Activated CD8-positive, alpha-beta memory T cell treated with anti-CD3 and anti-CD28 coated beads for 36 hours (primary cell): ENCODE measurements around the gene PSPH. TPM values are rescaled to one million over a fixed set of nuclear protein-coding genes. Genes with fewer than 3 reads are reported as not detected.
"Not testable (repeated sequence)": the region's sequence is repeated elsewhere in the genome, so short reads cannot be mapped to it uniquely, and the experiment has no call there.

Experiments used
- CTCF ChIA-PET: fragments of 350-600 bp; sonication (Branson Sonifier 250); formaldehyde crosslinking; loops from one replicate; lab custom pipeline; 2021; ENCODE audit warnings: antibody characterized with exemption; lab: Charles Lee
- POLR2A ChIA-PET: fragments of 350-600 bp; sonication (Branson Sonifier 250); formaldehyde crosslinking; loops from one replicate; lab custom pipeline; 2021; ENCODE audit warnings: antibody characterized with exemption; lab: Charles Lee
- total RNA-seq, 2 experiments: library from RNA; stranded (reverse); gene quantifications; one replicate each; pipeline ENCODE4 v1.2.3, GENCODE V29; 2021

Gene PSPH
- total RNA-seq = 10 to 100 TPM; 36.6 to 39.5 TPM

DNA sequence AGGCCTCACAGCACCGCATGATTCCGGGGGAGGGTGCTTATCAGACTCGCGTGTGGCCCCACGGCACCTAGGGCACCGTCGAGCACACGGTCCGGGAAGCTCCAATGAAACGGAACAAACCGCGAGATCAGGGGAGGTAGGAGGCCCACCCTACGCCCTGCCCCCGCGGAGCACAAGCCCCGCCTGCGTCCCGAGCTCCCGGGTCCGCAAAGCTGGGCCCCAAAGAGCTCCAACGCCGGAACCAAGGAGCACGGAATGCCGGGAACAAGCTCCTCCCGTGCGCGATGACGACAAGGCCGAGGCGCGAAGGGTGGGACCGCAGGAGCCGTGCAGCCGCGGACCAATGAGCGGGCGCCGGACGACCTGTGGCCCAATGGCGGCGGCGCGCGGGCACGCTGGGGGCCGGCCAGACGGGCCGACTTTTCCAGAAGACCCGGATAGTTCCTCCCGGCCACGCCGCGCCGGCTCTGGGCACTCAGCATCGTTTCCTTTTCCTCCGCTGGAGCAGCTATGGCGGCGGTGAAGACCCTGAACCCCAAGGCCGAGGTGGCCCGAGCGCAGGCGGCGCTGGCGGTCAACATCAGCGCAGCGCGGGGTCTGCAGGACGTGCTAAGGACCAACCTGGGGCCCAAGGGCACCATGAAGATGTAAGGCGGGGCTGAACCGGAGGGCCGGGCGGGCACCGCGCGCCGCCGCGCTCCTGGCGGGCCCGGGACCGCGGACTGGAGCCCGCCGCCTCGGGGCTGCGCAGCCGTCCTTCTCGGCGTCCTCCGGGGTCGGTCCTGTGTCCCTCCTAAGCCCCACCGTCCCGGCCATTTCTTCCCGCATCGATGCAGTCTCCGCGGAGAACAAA, at the start of gene PSPH, which contains the start of gene CCT6A:
TSS of gene PSPH (minus strand) at position 106 of the 853 bp plus-strand sequence. CDS start 30,232 bp downstream, outside the sequence.
TSS of gene CCT6A (plus strand) at position 427 of the 853 bp plus-strand sequence. CDS start at position 511, 84 bp downstream.
- CTCF ChIA-PET = interaction anchor here (1.0 to 1.2 kb wide), 3 partner anchors 9 to 15 kb away, joined by 3 to 4 read pairs (median 3); partner anchors contain the start of gene SUMF2
- POLR2A ChIA-PET = interaction anchor here (0.9 to 1.9 kb wide), 8 partner anchors 8 to 54 kb away, joined by 3 to 24 read pairs (median 4); partner anchors contain the start of genes CHCHD2 and SUMF2

DNA sequence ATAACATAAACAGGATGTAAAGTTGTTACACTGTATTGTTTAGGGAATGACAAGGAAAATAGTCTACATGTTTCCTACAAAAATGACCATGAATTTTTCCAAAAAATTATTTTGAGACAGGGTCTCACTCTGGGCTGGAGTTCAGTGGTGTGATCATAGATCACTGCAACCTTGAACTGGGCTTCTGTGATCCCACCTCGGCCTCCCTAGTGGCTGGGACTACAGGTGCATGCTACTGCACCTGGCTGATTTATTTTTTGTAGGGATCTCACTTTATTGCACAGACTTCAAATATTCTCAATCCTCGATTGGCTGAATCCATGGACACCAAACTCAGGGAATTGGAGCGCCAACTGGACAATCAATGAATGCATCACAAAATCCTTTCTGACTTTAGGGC, 48.4 kb upstream of the PSPH start:
- ChIA-PET CTCF (no interaction called here), POLR2A (interaction anchor here (0.6 to 0.7 kb wide), 2 partner anchors 12 to 1450 kb away, joined by 6 to 9 read pairs; no protein-coding TSS in a partner anchor)

DNA sequence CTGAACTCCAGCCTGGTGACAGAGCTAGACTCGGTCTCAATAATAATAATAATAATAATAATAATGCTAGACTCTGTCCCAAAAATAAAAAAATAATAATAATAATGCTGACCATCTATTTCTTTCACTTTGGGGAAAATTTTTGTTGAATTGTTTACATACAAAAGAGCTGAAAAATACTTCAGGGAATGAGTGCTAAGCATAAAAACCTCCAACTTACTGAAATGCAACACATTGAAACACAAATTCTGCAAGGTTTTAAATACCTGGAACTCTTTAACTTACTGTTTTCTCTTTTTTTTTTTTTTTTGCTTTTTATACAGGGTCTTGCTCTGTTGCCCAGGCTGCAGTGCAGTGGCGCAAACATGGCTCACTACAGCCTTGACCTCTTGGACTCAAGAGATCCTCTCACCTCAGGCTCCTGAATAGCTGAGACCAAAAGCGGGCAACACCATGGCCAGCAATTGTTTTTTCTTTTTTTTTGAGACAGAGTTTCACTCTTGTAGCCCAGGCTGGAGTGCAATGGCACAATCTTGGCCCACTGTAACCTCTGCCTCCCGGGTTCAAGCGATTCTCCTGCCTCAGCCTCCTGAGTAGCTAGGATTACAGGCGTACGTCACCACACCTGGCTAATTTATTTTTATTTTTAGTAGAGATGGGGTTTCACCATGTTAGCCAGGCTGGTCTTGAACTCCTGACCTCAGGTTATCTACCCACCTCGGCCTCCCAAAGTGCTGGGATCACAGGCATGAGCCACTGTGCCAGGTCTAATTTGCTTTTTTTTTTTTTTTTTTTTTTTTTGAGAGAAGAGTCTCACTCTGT, 47.2 kb upstream of the PSPH start:
- POLR2A ChIA-PET = interaction anchor here (0.7 to 1.0 kb wide), 3 partner anchors 19 to 655 kb away, joined by 3 to 8 read pairs (median 4); no protein-coding TSS in a partner anchor
- CTCF ChIA-PET = not testable (repeated sequence)

DNA sequence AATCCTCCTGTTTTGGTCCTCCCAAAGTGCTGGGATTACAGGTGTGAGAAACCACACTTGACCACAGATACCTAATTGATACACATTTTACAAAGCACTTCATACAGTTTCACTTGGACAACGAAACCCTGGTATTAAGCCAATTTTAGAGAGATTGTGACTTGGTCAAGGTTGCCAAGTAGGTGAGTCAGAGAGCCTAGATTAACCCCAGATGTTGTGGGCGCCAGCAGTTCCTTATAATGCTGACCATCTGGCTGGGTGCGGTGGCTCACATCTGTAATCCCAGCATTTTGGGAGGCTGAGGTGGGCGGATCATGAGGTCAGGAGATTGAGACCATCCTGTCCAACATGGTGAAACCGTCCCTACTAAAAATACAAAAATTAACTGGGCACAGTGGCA, 46.5 kb upstream of the PSPH start:
- POLR2A ChIA-PET = no interaction called here
- CTCF ChIA-PET = no interaction called here

DNA sequence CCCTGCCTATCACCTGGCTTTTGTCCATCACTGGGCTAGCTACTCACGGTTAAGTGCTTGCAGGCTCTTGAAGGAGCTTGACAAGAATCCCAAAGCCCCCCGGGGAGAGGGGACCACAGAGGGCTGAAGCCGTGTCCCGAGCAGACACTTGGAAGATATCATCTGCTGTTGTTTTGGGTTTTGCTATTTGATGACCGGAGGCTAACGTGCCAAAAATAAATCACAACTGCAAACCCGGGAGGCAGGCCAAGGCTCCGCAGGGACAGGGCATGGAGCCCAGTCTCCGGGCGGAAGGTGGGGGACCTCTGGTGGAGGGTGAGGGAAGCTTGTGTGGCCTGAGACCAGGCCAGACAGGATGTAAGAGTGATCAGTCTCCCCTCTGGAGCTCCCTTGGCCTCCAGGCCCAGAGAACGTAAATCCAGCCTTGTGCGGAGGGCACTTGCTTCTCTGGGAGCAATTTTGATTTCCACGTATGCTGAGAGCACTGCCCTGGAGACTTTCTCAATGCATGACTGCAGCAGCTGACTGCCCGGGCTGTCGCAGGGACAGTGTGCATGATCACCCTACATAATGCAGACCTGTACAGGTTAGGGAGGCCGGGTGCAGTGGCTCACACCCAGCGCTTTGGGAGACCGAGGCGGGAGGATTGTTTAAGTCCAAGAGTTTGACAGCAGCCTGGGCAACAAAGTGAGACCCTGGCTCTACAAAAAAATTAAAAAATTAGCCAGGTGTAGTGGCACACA, 41.7 kb upstream of the PSPH start, which contains the start of gene PHKG1:
TSS of gene PHKG1 (minus strand) at position 164 of the 743 bp plus-strand sequence. CDS start 4,011 bp downstream, outside the sequence.
- ChIA-PET CTCF (interaction anchor here (2.5 kb wide), 1 partner anchor 19 kb away, joined by 7 read pairs; no protein-coding TSS in a partner anchor), POLR2A (no interaction called here)

DNA sequence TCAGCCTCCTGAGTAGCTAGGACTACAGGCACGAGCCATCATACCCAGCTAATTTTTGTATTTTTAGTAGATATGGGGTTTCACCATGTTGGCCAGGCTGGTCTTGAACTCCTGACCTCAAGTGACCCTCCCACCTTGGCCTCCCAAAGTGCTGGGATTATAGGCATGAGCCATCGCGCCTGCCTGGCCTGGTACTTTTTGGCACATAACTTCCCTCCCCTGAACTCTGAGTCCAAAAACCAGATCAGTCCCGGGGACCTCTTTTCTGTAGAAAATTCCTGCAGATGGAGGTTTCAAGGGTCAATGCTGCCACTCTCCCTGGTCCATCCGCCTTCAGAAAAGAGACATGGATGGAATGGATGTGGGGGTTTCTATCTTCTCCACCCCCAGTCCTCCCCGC, 41.1 kb upstream of the PSPH start:
- POLR2A ChIA-PET = not testable (repeated sequence)
- CTCF ChIA-PET = interaction anchor here (2.5 kb wide), 1 partner anchor 18 kb away, joined by 7 read pairs; no protein-coding TSS in a partner anchor

DNA sequence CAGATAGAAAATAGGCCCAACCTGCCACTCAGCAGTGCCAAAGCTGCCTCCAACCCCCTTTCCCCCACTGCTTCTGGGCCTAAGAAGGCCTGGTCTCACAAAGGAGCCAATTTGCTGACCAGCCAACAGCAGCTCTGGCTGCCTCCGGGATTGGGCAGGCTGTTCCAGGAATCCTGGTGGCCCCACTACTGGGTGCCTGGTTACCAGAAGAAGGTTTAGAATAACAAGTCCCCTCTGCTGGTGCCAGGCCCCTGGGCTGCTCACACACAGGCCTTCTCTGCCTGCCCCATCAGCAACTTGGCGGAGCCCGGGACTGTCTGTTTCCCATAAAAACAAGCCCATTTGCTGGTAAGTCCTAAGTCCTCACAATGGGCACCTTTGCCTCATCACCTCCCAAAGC, 40.3 kb upstream of the PSPH start:
- ChIA-PET CTCF (interaction anchor here (2.5 kb wide), 1 partner anchor 17 kb away, joined by 7 read pairs; no protein-coding TSS in a partner anchor), POLR2A (no interaction called here)

DNA sequence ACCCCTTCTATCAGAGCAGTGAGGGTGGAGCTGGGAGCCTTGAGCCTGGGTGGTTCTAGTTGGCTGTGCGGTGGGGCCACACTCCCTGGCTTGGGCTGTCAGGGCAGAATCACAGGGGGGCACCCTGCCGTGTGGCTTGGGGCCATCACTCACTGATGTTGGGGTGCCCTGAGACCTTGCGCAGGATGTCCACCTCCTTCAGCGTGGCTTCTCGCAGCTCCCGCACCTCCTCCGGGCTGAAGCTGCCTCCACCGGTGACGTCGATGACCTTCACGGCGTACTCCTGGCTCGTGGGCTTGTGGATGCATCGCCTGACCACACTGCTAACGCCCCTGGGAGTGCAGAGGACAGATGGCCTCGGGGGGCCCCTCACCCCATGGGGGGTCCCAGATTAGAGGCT, 36.2 kb upstream of the PSPH start:
- CTCF ChIA-PET = no interaction called here
- POLR2A ChIA-PET = interaction anchor here (0.6 kb wide), 1 partner anchor 19 kb away, joined by 3 read pairs; the partner anchor contains the start of gene CHCHD2

DNA sequence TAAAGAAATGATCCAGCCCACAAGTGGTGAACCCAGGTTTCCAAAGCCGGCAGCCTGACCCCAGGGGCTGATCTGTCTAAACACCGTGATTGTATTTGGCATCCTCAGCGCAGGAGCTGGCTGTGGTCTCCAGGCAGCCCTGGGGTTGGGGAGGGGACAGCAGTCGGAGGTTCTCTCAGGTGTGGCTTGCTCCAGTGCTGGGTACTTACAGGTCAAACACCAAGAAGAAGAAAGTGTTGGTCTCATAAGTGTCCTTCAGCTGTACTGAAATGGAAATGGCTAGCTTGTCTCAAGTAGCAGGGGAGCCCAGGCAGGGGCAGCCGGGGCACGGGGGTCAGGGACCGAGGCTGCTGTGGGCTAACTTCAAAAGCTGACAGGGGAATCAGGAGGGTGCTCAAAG, 35.5 kb upstream of the PSPH start:
- POLR2A ChIA-PET = interaction anchor here (0.6 kb wide), 1 partner anchor 20 kb away, joined by 3 read pairs; the partner anchor contains the start of gene CHCHD2

DNA sequence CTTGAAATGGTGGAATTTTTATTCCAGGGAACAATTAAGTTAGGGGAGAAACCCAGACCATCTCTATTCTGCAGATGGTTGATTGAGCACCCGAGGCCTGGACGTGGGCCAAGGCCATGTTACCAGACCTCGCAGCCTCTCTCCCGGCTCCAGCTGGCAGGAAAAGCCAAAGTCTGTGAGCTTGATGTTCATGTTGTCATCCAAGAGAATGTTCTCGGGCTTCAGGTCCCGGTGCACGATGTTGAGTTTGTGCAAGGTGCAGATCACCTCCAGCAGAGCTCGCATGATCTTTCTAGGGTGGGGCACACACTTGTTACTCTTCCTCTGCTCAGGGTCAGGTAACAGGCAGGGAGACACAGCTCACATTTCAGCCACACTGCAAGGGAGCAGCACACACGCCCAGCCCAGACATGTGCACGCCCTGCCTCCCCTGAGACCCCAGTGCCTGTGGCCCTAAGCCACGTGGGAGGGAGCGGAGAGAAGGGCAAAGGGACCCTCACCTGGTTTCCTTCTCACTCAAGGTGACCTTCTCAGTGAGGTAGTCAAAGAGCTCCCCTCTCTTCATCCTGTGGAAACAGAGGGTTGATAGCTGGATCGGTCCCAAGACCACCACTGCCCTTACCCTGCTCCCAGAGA, 32.0 kb upstream of the PSPH start:
- ChIA-PET CTCF (interaction anchor here (1.2 kb wide), 1 partner anchor 8 kb away, joined by 4 read pairs; no protein-coding TSS in a partner anchor), POLR2A (no interaction called here)

More for the DNA sequence above, 35.5 kb upstream of the PSPH start:
- CTCF ChIA-PET = no interaction called here

DNA sequence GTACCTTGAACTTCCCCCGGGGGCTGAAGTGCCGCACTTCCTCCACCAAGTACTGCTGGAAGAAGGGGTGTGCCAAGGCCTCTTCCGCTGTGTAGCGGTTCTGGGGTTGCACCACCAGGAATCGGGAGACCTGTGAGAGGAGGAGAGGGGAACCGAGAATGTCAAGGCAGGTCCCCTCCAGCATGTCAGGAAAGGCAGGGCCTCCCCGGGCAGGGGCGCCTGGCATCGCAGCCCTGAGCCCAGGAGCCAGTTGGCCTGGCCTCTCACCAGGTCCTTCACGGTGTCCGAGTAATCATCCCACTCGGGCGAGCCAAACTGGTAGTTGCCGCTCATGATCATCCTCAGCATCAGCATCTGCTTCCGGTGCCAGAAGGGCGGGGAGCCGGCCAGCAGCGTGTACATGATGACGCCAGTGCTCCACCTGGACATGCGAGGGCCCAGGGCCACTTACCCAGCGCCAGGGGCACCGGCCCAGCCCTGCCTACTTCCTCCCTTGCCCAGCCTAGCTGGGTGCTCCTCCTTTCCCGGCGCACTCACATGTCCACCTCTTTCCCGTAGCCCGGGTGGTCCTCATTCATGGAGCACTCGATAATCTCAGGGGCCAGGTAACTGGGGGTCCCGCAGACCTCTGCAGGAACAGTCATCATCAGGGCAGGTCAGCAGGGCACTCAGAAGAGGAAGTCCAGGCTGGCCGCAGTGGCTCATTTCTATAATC, 30.5 kb upstream of the PSPH start:
- POLR2A ChIA-PET = no interaction called here

DNA sequence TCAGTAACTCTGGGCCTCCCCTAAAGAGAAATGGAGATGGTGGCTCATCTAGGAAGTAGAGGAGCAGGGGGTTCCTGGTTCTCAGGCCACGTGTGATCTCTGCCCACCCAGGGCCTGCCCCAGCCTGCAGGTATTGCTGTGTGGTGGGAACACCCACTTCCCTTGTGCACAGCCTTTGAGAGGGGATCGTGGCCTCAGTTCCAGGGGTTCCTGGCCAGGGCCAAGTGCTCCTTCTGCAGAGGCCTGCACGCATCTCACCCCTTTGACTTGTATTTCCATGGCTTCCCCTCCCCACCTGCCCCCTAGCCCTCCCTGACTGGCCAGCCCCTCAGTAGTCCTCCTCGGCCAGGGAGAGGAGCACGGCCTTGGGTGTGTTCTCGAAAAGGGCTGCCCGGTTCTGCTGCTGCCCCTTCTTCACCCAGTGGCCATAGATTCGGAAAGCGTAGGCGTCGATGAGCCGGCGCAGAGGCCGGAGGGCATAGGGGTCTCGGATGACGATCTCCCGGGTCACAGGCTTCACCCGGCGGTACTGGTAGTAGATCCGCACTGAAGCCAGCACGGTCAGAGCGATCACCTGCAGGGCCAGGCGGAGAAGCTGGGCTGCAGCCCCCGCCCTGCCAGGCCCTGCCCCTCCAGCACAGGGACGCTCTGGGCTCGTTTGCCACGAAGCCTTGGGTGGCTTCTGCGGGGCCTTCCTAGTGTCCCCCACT, 29.6 kb upstream of the PSPH start:
- POLR2A ChIA-PET, CTCF ChIA-PET: not testable (repeated sequence)

More for the DNA sequence above, 30.5 kb upstream of the PSPH start:
- CTCF ChIA-PET = no interaction called here

DNA sequence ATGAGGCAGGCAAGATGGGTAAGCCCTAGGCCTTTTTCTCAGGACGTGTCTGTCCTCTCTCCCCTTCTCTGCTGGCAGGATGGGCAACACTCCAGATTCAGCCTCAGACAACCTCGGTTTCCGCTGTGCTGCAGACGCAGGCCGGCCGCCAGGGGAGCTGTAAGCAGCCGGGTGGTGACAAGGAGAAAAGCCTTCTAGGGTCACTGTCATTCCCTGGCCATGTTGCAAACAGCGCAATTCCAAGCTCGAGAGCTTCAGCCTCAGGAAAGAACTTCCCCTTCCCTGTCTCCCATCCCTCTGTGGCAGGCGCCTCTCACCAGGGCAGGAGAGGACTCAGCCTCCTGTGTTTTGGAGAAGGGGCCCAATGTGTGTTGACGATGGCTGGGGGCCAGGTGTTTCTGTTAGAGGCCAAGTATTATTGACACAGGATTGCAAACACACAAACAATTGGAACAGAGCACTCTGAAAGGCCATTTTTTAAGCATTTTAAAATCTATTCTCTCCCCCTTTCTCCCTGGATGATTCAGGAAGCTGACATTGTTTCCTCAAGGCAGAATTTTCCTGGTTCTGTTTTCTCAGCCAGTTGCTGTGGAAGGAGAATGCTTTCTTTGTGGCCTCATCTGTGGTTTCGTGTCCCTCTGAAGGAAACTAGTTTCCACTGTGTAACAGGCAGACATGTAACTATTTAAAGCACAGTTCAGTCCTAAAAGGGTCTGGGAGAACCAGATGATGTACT, 28.4 kb upstream of the PSPH start:
- POLR2A ChIA-PET = no interaction called here

DNA sequence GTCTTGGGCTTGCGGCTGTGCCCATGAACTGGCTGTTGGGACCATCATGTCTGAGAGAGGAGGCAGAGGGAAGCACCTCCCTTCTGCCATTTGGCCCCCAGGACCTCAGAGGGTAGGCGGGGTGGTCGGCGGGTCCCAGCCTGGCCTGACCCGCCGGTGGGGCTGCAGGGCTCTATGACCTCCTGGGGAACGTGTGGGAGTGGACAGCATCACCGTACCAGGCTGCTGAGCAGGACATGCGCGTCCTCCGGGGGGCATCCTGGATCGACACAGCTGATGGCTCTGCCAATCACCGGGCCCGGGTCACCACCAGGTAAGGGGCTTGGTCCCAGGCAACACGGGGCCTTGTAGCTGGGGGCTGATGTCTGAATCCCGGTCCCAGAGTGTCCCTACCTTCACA, 27.0 kb upstream of the PSPH start:
- ChIA-PET CTCF (no interaction called here), POLR2A (no interaction called here)

More for the DNA sequence above, 28.4 kb upstream of the PSPH start:
- CTCF ChIA-PET = no interaction called here

DNA sequence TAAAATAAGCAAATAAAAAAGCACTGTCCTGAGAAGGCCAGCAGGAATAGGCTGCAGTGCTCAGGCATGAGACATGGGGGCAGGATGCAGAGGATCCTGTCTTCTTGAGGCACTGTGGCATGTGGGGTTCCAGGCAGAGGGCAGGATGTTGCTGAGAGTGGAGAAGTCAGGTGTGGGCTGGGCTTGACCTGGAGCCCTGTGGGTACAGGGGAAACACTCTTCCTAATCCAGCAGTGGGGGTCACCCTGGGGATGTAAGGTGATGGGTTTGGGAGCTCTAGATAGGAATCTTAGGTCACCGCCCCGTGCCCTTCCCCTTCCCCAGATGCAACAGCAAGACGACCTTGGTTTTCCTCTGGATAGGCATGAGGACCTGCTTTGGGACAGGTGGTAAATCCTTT, 26.4 kb upstream of the PSPH start:
- POLR2A ChIA-PET = no interaction called here
- CTCF ChIA-PET = no interaction called here

DNA sequence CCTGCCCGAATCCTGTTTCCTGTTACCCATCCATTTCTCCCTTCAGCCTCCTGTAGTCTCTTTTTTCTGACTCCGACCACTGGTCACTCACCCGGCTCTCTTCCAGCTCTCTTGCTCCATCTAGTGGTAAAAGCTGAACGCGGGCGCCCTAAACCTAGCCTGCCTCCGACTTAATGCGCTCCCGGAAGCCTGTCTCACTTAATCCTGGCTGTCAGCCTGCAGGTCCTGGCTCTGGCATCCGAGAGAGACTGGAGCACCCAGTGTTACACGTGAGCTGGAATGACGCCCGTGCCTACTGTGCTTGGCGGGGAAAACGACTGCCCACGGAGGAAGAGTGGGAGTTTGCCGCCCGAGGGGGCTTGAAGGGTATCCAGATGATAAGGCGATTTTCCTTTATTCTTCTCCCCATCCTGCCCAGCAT, 23.1 kb upstream of the PSPH start:
- ChIA-PET POLR2A (interaction anchor here (0.6 to 1.3 kb wide), 3 partner anchors 23 to 74 kb away, joined by 3 to 5 read pairs (median 4); partner anchors contain the start of gene PSPH), CTCF (interaction anchor here (0.7 to 3.0 kb wide), 11 partner anchors 8 to 432 kb away, joined by 3 to 16 read pairs (median 5); partner anchors contain the start of gene PHKG1)
